ENCODE data around the gene COPS6.

The COPS6 gene

GRCh38 chr7:100088621-100089457 is at the start of gene COPS6:
Gene COPS6 (plus strand): TSS chr7:100088969. CDS start chr7:100088991, 22 bp downstream.
- peak; percentile 91 for DNase-seq

- DNase-seq, result no peak
Measured at GRCh38 chr7:100040575-100040974, 48.2 kb upstream of the COPS6 start.

- no peak for DNase-seq
Measured at GRCh38 chr7:100044718-100045117, 44.1 kb upstream of the COPS6 start.

GRCh38 chr7:100048680-100049079 is 40.1 kb upstream of the COPS6 start:
- DNase-seq, result no peak

- DNase-seq, result peak; percentile 88
Measured at GRCh38 chr7:100049441-100050291, 39.1 kb upstream of the COPS6 start, which contains the start of gene ZSCAN21. Gene ZSCAN21 (plus strand): TSS chr7:100049774. CDS start chr7:100057007, 7,233 bp downstream.

- no peak for DNase-seq
Measured at GRCh38 chr7:100051611-100052010, 37.2 kb upstream of the COPS6 start.

- peak; percentile 14 for DNase-seq
Measured at GRCh38 chr7:100053215-100053614, 35.6 kb upstream of the COPS6 start.

- no peak for DNase-seq
Measured at GRCh38 chr7:100057006-100057405, 31.8 kb upstream of the COPS6 start.

GRCh38 chr7:100059251-100059739 is 29.5 kb upstream of the COPS6 start:
- DNase-seq, result no peak

GRCh38 chr7:100061518-100062193 is 27.1 kb upstream of the COPS6 start:
- DNase-seq, result no peak

GRCh38 chr7:100063376-100063775 is 25.4 kb upstream of the COPS6 start:
- DNase-seq, result no peak

- DNase-seq, result no peak
Measured at GRCh38 chr7:100064162-100064561, 24.6 kb upstream of the COPS6 start.

GRCh38 chr7:100065452-100066186 is 23.1 kb upstream of the COPS6 start:
- no peak for DNase-seq

- DNase-seq, result no peak
Measured at GRCh38 chr7:100066953-100067352, 21.8 kb upstream of the COPS6 start.

- no peak for DNase-seq
Measured at GRCh38 chr7:100069991-100070390, 18.8 kb upstream of the COPS6 start.

GRCh38 chr7:100071018-100071723 is 17.6 kb upstream of the COPS6 start:
- no peak for DNase-seq

GRCh38 chr7:100072462-100072861 is 16.3 kb upstream of the COPS6 start:
- no peak for DNase-seq

GRCh38 chr7:100074841-100075240 is 13.9 kb upstream of the COPS6 start:
- no peak for DNase-seq

- DNase-seq, result no peak
Measured at GRCh38 chr7:100075418-100075817, 13.4 kb upstream of the COPS6 start.

GRCh38 chr7:100077205-100077604 is 11.6 kb upstream of the COPS6 start:
- DNase-seq, result no peak

GRCh38 chr7:100079024-100079560 is 9.7 kb upstream of the COPS6 start:
- no peak for DNase-seq

All from stimulated activated CD4-positive, alpha-beta T cell treated with anti-CD3 and anti-CD28 coated beads, Interleukin-15, amount 100 ng/mL, for 24 hours (primary cell).